ENCODE data around the gene HLA-DRA. TPM values are rescaled to one million over a fixed set of nuclear protein-coding genes. Genes with fewer than 3 reads are reported as not detected.
"Not testable (repeated sequence)": the region's sequence is repeated elsewhere in the genome, so short reads cannot be mapped to it uniquely, and the experiment has no call there.

Gene HLA-DRA
- total RNA-seq, 1 donor from 2014 or later, result 14.0 TPM

DNA sequence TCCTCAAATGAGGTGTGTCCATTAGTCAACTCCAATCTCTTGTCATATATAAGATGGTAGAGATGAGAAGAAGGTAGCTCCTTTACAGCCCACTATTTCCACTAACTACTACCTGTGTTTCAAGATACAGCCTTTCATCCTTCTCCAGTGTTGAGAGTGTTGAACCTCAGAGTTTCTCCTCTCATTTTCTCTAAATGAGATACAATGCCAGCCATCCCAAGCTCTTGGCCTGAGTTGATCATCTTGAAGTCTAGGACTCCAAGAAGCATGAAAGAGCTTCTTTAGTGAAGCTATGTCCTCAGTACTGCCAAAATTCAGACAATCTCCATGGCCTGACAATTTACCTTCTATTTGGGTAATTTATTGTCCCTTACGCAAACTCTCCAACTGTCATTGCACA is 548 bp upstream of the HLA-DRA start:
- intact Hi-C loops (cut with micrococcal nuclease), result no loop called here
- no peak overlapping the region for H3K4me3 Mint-ChIP-seq
- H3K27me3 Mint-ChIP-seq, result peaks cover 26% of the 10 kb centered on the region
- no peaks in the 10 kb centered on the region for H3K36me3 Mint-ChIP-seq (ENCODE audit: low read depth)
- peaks cover 6% of the 10 kb centered on the region for H3K9me3 Mint-ChIP-seq
- H3K4me1 Mint-ChIP-seq, result peaks cover 15% of the 10 kb centered on the region
- H3K27ac Mint-ChIP-seq, result no peak overlapping the region
- DNase-seq, result no peak

DNA sequence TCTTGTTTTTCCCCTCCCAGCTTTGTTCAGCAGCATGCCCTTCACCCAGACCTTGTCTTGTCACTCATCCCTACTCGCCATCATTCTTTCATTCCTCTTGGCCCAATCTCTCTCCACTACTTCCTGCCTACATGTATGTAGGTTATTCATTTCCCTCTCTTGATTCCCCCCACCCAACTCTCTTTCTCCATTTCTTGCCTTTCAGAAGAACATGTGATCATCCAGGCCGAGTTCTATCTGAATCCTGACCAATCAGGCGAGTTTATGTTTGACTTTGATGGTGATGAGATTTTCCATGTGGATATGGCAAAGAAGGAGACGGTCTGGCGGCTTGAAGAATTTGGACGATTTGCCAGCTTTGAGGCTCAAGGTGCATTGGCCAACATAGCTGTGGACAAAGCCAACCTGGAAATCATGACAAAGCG is 2.6 kb downstream of the HLA-DRA start:
- Mint-ChIP-seq H3K4me3 (no peak overlapping the region), H3K27ac (no peak overlapping the region), H3K4me1 (peaks cover 15% of the 10 kb centered on the region), H3K27me3 (peaks cover 25% of the 10 kb centered on the region), H3K36me3 (ENCODE audit: low read depth) (no peaks in the 10 kb centered on the region), H3K9me3 (peaks cover 6% of the 10 kb centered on the region)
- DNase-seq, result no peak
- intact Hi-C loops (cut with micrococcal nuclease), result no loop called here

DNA sequence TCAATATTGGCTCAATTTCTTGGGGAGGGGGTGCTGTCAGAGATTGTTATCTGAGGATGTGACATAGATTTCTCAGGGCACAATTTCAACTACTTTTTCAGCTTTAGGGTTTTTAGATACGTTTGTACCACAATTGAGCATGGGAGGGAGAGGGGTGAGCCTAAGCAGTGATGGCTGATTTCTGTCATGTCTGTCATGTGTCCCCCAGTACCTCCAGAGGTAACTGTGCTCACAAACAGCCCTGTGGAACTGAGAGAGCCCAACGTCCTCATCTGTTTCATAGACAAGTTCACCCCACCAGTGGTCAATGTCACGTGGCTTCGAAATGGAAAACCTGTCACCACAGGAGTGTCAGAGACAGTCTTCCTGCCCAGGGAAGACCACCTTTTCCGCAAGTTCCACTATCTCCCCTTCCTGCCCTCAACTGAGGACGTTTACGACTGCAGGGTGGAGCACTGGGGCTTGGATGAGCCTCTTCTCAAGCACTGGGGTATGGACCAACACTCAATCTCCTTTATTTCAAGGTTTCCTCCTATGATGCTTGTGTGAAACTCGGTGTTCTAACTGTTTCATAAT is 3.4 kb downstream of the HLA-DRA start:
- no peak overlapping the region for H3K27ac Mint-ChIP-seq
- DNase-seq, result no peak
- intact Hi-C loops (cut with micrococcal nuclease), result no loop called here
- no peak overlapping the region for H3K4me3 Mint-ChIP-seq
- no peaks in the 10 kb centered on the region for H3K36me3 Mint-ChIP-seq (ENCODE audit: low read depth)
- H3K27me3 Mint-ChIP-seq, result peaks cover 29% of the 10 kb centered on the region
- H3K9me3 Mint-ChIP-seq, result peaks cover 6% of the 10 kb centered on the region
- H3K4me1 Mint-ChIP-seq, result peaks cover 13% of the 10 kb centered on the region

DNA sequence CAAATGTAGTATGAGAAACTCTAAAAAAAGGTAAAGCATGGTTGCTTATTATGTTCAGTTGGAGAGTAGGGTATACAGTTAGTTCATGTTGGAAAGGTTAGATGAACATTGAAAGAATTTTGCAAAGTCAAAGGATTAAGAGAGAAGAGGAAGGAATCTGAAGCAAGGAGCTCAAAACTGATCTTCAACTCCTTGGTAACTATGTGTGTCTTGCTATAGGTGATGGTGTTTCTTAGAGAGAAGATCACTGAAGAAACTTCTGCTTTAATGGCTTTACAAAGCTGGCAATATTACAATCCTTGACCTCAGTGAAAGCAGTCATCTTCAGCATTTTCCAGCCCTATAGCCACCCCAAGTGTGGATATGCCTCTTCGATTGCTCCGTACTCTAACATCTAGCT is 4.7 kb downstream of the HLA-DRA start:
- no peak overlapping the region for H3K27ac Mint-ChIP-seq
- no peak for DNase-seq
- H3K4me1 Mint-ChIP-seq, result peaks cover 12% of the 10 kb centered on the region
- peaks cover 1% of the 10 kb centered on the region for H3K9me3 Mint-ChIP-seq
- no peak overlapping the region for H3K4me3 Mint-ChIP-seq
- H3K36me3 Mint-ChIP-seq (ENCODE audit: low read depth), result no peaks in the 10 kb centered on the region
- peaks cover 29% of the 10 kb centered on the region for H3K27me3 Mint-ChIP-seq
- intact Hi-C loops (cut with micrococcal nuclease), result no loop called here

DNA sequence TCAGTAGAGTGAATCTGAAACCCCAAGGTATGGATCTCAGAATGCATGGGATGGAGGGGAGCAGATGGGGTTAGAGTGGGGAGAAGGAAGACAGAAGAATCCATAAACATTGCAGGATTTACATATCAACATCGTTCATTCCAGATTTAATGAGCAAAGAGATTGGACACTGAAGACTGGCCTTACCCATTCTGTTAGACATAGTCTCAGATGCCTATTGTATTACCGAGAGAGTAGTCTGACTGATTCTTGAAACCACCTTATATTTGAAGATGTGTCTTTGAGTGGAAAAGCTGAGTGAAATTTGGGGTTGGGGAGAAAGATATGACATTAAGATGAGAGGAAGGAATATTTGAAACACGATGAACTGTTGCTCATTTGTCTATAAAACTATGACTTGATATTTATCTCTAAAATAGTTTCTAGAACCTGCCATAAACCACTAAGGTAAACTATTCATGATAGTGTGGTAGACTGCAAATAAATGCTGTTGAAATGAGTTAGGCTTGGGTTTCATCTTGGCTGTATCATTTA is 5.7 kb downstream of the HLA-DRA start:
- intact Hi-C loops (cut with micrococcal nuclease), result no loop called here
- Mint-ChIP-seq H3K27ac (no peak overlapping the region), H3K9me3 (no peaks in the 10 kb centered on the region), H3K4me1 (peaks cover 5% of the 10 kb centered on the region), H3K36me3 (ENCODE audit: low read depth) (no peaks in the 10 kb centered on the region), H3K4me3 (no peak overlapping the region), H3K27me3 (peaks cover 27% of the 10 kb centered on the region)
- no peak for DNase-seq

DNA sequence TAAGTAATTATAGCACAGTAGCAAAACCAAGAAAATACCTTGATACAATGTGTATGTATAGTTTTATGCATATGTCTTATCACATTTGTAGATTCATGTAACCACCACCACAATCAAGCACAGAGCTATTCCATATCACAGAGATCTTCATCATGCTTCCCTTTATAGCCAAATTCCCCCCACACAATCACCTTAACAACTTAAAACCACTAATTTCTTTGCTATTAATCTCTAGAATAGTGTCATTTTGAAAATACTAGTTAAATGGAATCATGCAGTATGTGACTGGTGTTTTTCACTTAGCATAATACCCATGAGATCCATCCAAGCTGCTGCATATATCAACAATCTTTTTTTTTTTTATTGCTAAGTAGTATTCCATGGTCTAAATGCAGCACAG is 8.2 kb downstream of the HLA-DRA start:
- intact Hi-C loops (cut with micrococcal nuclease), result no loop called here
- H3K4me1 Mint-ChIP-seq, result no peaks in the 10 kb centered on the region
- H3K27ac Mint-ChIP-seq, result no peak overlapping the region
- peaks cover 13% of the 10 kb centered on the region for H3K9me3 Mint-ChIP-seq
- DNase-seq, result no peak
- H3K27me3 Mint-ChIP-seq, result peaks cover 35% of the 10 kb centered on the region
- H3K4me3 Mint-ChIP-seq, result no peak overlapping the region
- no peaks in the 10 kb centered on the region for H3K36me3 Mint-ChIP-seq (ENCODE audit: low read depth)

DNA sequence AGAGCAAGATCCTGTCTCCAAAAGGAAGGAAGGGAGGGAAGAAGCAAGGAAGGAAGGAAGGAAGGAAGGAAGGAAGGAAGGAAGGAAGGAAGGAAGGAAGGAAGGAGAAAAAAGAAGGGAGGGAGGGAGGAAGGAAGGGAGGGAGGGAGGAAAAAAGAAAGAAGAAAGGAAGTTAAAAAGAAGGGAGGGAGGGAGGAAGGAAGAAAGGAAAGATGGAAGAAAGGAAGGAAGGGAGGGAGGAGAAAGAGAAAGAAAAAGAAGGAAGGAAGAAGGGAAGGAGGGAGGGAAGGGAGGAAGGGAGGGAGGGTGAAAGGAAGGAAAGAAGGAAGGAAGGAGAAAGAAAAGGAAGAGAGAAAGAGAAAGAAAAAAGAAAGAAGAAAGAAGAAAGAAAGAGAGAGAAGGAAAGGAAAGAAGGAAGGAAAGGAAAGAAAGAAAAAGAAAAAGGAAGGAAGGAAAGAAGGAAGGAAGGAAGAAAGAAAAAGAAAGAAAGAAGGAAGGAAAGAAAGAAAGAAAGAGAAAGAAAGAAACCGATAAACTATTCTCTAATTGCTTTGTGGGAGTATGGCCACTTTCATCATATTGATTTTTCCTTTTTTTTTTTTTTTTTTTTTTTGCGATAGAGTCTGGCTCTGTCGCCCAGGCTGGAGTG is 9.5 kb downstream of the HLA-DRA start:
- peaks cover 13% of the 10 kb centered on the region for H3K9me3 Mint-ChIP-seq
- H3K27me3 Mint-ChIP-seq, result peaks cover 35% of the 10 kb centered on the region
- H3K27ac Mint-ChIP-seq, result no peak overlapping the region
- intact Hi-C loops (cut with micrococcal nuclease), result no loop called here
- no peak overlapping the region for H3K4me3 Mint-ChIP-seq
- no peak for DNase-seq
- H3K4me1 Mint-ChIP-seq, result no peaks in the 10 kb centered on the region
- no peaks in the 10 kb centered on the region for H3K36me3 Mint-ChIP-seq (ENCODE audit: low read depth)

DNA sequence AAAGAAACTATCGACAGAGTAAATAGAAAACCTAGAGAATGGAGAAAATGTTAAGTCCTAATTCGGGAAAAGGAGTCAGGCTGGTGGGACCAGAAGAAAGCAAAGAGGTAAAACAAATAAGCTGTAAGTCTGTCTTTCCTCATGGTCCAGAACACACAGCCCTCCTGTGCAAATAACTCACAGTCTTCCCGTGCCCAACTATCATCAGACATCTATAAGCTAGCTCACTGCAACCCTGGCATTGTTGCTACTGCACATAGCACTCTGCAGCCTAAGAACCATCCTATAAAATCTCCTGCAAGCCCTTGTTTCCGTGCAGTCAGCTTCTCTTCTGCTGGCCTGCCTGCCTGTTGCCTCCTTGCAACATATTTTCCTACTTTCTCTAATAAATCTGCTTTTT is 17.4 kb downstream of the HLA-DRA start:
- intact Hi-C loops (cut with micrococcal nuclease), result no loop called here
- Mint-ChIP-seq H3K27ac (no peak overlapping the region), H3K27me3 (peaks cover 33% of the 10 kb centered on the region), H3K9me3 (peaks cover 7% of the 10 kb centered on the region), H3K36me3 (ENCODE audit: low read depth) (no peaks in the 10 kb centered on the region), H3K4me1 (no peaks in the 10 kb centered on the region), H3K4me3 (no peak overlapping the region)
- no peak for DNase-seq

DNA sequence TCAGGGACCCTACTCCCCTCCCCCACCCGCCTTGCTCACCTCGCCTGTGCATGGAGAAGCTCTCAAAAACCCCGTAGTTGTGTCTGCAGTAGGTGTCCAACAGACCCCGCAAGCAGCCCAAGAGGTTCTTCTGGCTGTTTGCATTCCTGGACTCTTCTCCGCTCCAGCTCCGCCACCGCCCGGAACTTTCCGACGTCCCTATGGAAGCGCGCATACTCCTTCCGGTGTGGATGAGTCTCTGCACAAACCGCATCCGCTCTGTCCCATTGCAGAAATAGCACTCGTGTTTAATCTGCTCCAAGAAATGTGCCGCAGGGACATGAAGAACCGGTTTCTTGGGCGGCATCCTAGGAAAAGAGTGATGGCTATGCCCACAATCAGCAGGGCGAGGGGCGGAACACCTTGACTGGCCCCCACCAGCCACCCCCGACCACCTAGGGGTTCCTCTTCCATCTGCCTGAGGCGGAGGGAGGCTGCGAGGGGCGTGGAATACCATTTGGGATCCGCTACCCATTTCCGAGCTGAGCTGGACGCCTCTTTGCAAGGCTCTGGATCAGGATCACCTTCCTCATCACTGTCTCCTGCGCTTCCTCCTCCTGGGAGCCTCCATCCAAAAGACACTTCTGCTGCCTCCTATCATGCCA is 20.2 kb downstream of the HLA-DRA start:
- Mint-ChIP-seq H3K4me1 (peaks cover 4% of the 10 kb centered on the region), H3K4me3 (no peak overlapping the region), H3K27me3 (peaks cover 36% of the 10 kb centered on the region), H3K36me3 (ENCODE audit: low read depth) (no peaks in the 10 kb centered on the region), H3K27ac (no peak overlapping the region), H3K9me3 (no peaks in the 10 kb centered on the region)
- intact Hi-C loops (cut with micrococcal nuclease), result loop anchor here (5.0 kb wide), 1 partner anchor 557 kb away; no protein-coding TSS in a partner anchor
- no peak for DNase-seq

DNA sequence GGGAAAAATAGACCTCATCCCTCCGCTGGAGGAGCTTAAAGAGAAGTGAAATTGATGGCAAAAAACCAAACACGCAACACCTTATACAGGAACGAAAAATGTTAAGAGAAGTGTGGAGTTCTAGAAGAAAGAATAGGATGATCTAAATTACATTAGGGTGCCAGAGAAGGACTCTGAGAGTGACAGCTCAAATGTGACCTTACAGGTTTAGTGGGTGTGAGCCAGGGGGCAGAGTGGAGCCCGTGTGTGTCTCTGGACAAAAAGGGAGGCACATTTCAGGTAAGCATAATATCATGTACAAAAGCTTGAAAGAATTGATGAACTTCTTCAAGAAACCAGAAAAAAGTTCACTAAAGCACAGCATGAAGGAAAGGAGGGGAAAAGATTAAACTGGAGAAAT is 20.8 kb downstream of the HLA-DRA start:
- Mint-ChIP-seq H3K4me1 (peaks cover 4% of the 10 kb centered on the region), H3K4me3 (no peak overlapping the region), H3K36me3 (ENCODE audit: low read depth) (no peaks in the 10 kb centered on the region), H3K9me3 (no peaks in the 10 kb centered on the region), H3K27me3 (peaks cover 38% of the 10 kb centered on the region), H3K27ac (no peak overlapping the region)
- DNase-seq, result no peak
- intact Hi-C loops (cut with micrococcal nuclease), result loop anchor here (5.0 kb wide), 1 partner anchor 557 kb away; no protein-coding TSS in a partner anchor

DNA sequence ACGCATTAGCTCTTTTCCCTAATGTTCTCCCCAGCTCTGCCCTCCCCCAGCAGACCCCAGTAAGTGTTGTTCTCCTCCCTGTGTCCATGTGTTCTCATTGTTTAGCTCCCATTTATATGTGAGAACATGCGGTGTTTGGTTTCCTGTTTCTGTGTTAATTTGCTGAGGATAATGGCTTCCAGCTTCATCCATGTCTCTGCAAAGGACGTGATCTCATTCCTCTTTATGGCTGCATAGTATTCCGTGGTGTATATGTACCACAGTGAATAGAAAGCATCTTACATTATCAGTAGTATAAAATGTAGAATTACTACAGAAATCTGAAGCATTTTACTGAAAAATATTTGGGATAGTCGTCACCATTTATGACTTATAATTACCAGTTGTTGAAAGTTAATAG is 21.8 kb downstream of the HLA-DRA start:
- no peak overlapping the region for H3K4me3 Mint-ChIP-seq
- DNase-seq, result no peak
- H3K36me3 Mint-ChIP-seq (ENCODE audit: low read depth), result no peaks in the 10 kb centered on the region
- H3K27ac Mint-ChIP-seq, result no peak overlapping the region
- H3K4me1 Mint-ChIP-seq, result peaks cover 4% of the 10 kb centered on the region
- no peaks in the 10 kb centered on the region for H3K9me3 Mint-ChIP-seq
- intact Hi-C loops (cut with micrococcal nuclease), result loop anchor here (5.0 kb wide), 1 partner anchor 556 kb away; no protein-coding TSS in a partner anchor
- peaks cover 33% of the 10 kb centered on the region for H3K27me3 Mint-ChIP-seq

DNA sequence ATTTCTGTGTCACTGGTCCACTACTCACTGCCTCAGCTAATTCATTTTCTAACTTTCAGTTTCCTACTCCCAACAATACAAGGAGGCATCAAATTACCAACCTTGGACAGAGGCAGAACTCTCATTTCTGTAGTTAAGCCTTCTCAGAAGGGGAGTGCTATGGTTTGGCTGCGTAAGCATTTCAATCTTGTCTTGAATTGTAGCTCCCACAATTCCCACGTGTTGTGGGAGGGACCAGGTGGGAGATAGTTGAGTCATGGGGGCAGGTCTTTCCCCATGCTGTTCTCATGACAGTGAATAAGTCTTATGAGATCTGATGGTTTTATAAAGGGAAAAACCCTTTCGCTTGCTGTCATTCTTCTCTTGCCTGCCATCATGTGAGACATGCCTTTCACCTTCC is 22.9 kb downstream of the HLA-DRA start:
- Mint-ChIP-seq H3K27ac (no peak overlapping the region), H3K27me3 (peaks cover 23% of the 10 kb centered on the region), H3K9me3 (no peaks in the 10 kb centered on the region), H3K36me3 (ENCODE audit: low read depth) (no peaks in the 10 kb centered on the region), H3K4me3 (no peak overlapping the region), H3K4me1 (peaks cover 4% of the 10 kb centered on the region)
- peak; percentile 63 for DNase-seq
- intact Hi-C loops (cut with micrococcal nuclease), result loop anchor here (5.0 kb wide), 1 partner anchor 555 kb away; no protein-coding TSS in a partner anchor

DNA sequence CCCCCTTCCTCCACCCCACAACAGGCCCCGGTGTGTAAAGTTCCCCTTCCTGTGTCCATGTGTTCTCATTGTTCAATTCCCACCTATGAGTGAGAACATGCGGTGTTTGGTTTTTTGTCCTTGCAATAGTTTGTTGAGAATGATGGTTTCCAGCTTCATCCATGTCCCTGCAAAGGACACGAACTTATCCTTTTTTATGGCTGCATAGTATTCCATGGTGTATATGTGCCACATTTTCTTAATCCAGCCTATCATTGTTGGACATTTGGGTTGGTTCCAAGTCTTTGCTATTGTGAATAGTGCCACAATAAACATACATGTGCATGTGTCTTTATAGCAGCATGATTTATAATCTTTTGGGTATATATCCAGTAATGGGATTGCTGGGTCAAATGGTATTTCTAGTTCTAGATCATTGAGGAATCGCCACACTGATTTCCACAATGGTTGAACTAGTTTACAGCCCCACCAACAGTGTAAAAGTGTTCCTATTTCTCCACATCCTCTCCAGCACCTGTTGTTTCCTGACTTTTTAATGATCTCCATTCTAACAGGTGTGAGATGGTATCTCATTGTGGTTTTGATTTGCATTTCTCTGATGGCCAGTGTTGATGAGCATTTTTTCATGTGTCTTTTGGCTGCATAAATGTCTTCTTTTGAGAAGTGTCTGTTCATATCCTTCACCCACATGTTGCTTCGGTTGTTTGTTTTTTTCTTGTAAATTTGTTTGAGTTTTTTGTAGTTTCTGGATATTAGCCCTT is 28.2 kb downstream of the HLA-DRA start:
- H3K4me1 Mint-ChIP-seq; DNase-seq; H3K27ac Mint-ChIP-seq; H3K9me3 Mint-ChIP-seq; intact Hi-C loops (cut with micrococcal nuclease); H3K36me3 Mint-ChIP-seq (ENCODE audit: low read depth); H3K4me3 Mint-ChIP-seq: not testable (repeated sequence)
- H3K27me3 Mint-ChIP-seq, result peaks cover 24% of the 10 kb centered on the region

All from activated CD4-positive, alpha-beta T cell treated with anti-CD3 and anti-CD28 coated beads, Interleukin-2, amount 10 ng/mL, durations not matched to agents 24 days and 14 days (primary cell).